ENCODE data around the gene EVL.

The EVL gene

GRCh38 chr14:100150932-100151587 is 85.8 kb downstream of the EVL start:
- Mint-ChIP-seq H3K4me1 (peaks cover 9% of the 10 kb centered on the region), H3K4me3 (no peak overlapping the region), H3K36me3 (ENCODE audit: low read depth) (no peaks in the 10 kb centered on the region), H3K27me3 (ENCODE audit: low read depth) (peaks cover 6% of the 10 kb centered on the region), H3K27ac (no peak overlapping the region), H3K9me3 (peaks cover 6% of the 10 kb centered on the region)
- TF ChIP-seq, protein P1, sequence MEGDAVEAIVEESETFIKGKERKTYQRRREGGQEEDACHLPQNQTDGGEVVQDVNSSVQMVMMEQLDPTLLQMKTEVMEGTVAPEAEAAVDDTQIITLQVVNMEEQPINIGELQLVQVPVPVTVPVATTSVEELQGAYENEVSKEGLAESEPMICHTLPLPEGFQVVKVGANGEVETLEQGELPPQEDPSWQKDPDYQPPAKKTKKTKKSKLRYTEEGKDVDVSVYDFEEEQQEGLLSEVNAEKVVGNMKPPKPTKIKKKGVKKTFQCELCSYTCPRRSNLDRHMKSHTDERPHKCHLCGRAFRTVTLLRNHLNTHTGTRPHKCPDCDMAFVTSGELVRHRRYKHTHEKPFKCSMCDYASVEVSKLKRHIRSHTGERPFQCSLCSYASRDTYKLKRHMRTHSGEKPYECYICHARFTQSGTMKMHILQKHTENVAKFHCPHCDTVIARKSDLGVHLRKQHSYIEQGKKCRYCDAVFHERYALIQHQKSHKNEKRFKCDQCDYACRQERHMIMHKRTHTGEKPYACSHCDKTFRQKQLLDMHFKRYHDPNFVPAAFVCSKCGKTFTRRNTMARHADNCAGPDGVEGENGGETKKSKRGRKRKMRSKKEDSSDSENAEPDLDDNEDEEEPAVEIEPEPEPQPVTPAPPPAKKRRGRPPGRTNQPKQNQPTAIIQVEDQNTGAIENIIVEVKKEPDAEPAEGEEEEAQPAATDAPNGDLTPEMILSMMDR (IDR thresholded peaks at IDR 0.05; ENCODE audit: unreplicated experiment in 3 of 3): no peak

DNA sequence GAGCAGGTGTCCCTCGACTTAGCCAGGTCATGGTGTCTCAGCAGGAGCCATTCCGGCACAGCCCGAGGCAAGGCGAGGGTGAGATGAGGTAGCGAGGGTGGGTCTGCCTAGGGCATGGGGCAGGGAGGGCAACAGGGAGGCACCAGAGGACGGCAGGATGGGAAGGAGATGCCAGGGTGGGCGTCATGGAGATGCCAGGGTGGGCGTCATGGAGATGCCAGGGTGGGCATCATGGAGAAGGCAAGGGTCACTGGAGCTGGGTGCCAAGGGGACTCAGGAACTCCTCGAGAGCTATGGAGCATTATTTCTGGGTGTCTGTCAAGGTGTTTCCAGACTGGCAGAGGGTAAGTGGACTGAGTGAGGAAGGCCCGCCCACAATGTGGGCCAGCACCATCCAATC is 86.9 kb downstream of the EVL start:
- H3K4me1 Mint-ChIP-seq: peaks cover 14% of the 10 kb centered on the region
- H3K27me3 Mint-ChIP-seq (ENCODE audit: low read depth): peaks cover 16% of the 10 kb centered on the region
- TF ChIP-seq, protein P1 (IDR thresholded peaks at IDR 0.05; ENCODE audit: unreplicated experiment in 3 of 3): no peak
- H3K27ac Mint-ChIP-seq: no peak overlapping the region
- peaks cover 6% of the 10 kb centered on the region for H3K9me3 Mint-ChIP-seq
- H3K4me3 Mint-ChIP-seq: no peak overlapping the region
- no peaks in the 10 kb centered on the region for H3K36me3 Mint-ChIP-seq (ENCODE audit: low read depth)

DNA sequence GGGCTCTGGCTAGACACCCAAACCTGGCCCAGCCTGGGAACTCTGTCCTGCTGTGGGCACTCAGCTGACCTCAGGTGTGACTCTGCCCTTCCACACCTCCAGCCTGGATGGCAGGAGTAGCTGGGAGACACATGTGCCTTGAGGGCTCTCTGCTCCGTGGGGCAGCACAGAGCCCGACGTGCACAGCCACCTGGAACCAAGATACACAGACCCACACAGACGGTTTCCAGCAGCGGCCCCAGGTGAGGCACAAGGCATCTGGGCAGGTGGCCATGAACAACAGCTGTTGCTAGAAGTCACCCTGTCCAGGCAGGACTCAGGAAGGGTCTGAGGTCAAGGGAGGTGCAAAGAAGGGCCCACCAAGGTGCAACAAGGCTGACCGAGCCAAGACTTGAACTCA is 88.3 kb downstream of the EVL start:
- no peak overlapping the region for H3K27ac Mint-ChIP-seq
- peaks cover 31% of the 10 kb centered on the region for H3K27me3 Mint-ChIP-seq (ENCODE audit: low read depth)
- H3K4me3 Mint-ChIP-seq: no peak overlapping the region
- no peaks in the 10 kb centered on the region for H3K36me3 Mint-ChIP-seq (ENCODE audit: low read depth)
- TF ChIP-seq, protein P1 (IDR thresholded peaks at IDR 0.05; ENCODE audit: unreplicated experiment in 3 of 3): no peak
- H3K9me3 Mint-ChIP-seq: peaks cover 6% of the 10 kb centered on the region
- H3K4me1 Mint-ChIP-seq: peaks cover 14% of the 10 kb centered on the region

DNA sequence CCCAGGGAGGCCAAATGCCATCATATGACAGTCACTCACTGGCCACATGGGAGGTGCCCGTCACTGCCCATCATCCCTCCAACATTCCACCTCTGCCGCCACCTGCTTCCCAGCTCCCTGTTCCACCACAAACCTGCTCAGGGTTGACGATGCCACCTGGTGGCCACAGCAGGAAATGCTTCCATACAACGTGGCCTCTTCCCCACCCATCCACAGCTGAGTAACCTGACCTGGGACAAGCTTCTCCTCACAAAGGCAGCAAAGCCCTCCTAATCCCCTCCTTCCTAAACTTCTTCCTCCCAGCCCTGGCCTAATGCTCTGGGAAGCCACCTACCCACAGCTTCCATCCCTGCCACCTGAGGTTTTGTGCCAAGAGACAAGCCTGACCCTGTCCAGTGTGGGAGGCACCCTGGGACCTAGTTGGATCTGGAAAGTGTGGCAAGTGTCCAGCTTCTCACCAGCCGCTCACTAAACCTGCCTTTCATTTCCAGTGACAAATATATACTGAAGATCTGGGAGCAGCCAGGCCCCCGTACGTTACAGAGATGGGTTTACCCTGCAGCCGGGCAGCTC is 89.9 kb downstream of the EVL start:
- peak overlapping the region; percentile 62 to 88 (median 87) for H3K27ac Mint-ChIP-seq
- H3K4me1 Mint-ChIP-seq: peaks cover 14% of the 10 kb centered on the region
- H3K27me3 Mint-ChIP-seq (ENCODE audit: low read depth): peaks cover 39% of the 10 kb centered on the region
- peaks cover 6% of the 10 kb centered on the region for H3K9me3 Mint-ChIP-seq
- peak overlapping the region in 1 of 3 experiments; percentile 44 for H3K4me3 Mint-ChIP-seq
- TF ChIP-seq, protein P1 (IDR thresholded peaks at IDR 0.05; ENCODE audit: unreplicated experiment in 3 of 3): peak; percentile 44 to 54 (median 52)
- H3K36me3 Mint-ChIP-seq (ENCODE audit: low read depth): no peaks in the 10 kb centered on the region

GRCh38 chr14:100155756-100156616 is 90.8 kb downstream of the EVL start:
- Mint-ChIP-seq H3K4me1 (peaks cover 14% of the 10 kb centered on the region), H3K4me3 (peak overlapping the region in 1 of 3 experiments; percentile 68), H3K27ac (peak overlapping the region; percentile 62 to 88 (median 87)), H3K9me3 (peaks cover 6% of the 10 kb centered on the region), H3K36me3 (ENCODE audit: low read depth) (no peaks in the 10 kb centered on the region), H3K27me3 (ENCODE audit: low read depth) (peaks cover 48% of the 10 kb centered on the region)
- TF ChIP-seq, protein P1 (IDR thresholded peaks at IDR 0.05; ENCODE audit: unreplicated experiment in 3 of 3): no peak

Data from nephron (organoid).